Epithelial cell of proximal tubule (primary cell): ENCODE results near the gene ST7. TPM values are rescaled to one million over a fixed set of nuclear protein-coding genes. Genes with fewer than 3 reads are reported as not detected.

Source experiments
- DNase-seq: peaks from one replicate; pipeline ENCODE4 v3.0.0-alpha.2; 2011; ENCODE audit warnings: low read depth
- H3K4me3 ChIP-seq: 2 replicates; pipeline ENCODE4 v1.5.1; 2011; ENCODE audit warnings: low read depth, mild to moderate bottlenecking, low read length
- total RNA-seq: library from RNA; depleted of rRNA; stranded (reverse); fragments of >200 nt; gene quantifications from 2 replicates; pipeline ENCODE4 v1.2.3, GENCODE V29; 2015
- TF ChIP-seq, protein P1 (sequence below): conservative IDR thresholded peaks from 2 replicates; pipeline ENCODE4 v1.5.1; 2012; ENCODE audit warnings: low read depth, mild to moderate bottlenecking, low read length

ST7 gene
- total RNA-seq, 1 donor from 2014 or later: 19.4 TPM

DNA sequence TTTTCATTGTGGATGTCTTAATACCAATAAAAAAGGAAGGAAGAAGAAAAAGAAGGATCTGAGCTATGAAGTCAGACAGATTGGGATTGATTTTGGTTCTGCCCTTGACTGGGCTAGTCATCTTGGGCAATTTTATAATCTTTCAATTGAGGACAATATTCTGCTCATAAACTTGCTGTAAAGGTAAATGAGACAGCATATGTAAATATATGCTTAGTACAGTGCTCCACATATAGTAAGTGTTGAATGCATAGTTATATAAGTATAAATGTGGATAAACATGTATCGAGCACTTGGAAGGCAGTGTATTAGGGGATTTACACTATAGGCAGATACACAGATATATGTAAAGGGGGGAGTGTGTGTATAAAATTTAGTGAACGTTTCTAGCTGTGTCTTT, 85.1 kb downstream of the ST7 start:
- no peak overlapping the region for H3K4me3 ChIP-seq
- TF ChIP-seq, protein P1, sequence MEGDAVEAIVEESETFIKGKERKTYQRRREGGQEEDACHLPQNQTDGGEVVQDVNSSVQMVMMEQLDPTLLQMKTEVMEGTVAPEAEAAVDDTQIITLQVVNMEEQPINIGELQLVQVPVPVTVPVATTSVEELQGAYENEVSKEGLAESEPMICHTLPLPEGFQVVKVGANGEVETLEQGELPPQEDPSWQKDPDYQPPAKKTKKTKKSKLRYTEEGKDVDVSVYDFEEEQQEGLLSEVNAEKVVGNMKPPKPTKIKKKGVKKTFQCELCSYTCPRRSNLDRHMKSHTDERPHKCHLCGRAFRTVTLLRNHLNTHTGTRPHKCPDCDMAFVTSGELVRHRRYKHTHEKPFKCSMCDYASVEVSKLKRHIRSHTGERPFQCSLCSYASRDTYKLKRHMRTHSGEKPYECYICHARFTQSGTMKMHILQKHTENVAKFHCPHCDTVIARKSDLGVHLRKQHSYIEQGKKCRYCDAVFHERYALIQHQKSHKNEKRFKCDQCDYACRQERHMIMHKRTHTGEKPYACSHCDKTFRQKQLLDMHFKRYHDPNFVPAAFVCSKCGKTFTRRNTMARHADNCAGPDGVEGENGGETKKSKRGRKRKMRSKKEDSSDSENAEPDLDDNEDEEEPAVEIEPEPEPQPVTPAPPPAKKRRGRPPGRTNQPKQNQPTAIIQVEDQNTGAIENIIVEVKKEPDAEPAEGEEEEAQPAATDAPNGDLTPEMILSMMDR: no peak
- DNase-seq: no peak

DNA sequence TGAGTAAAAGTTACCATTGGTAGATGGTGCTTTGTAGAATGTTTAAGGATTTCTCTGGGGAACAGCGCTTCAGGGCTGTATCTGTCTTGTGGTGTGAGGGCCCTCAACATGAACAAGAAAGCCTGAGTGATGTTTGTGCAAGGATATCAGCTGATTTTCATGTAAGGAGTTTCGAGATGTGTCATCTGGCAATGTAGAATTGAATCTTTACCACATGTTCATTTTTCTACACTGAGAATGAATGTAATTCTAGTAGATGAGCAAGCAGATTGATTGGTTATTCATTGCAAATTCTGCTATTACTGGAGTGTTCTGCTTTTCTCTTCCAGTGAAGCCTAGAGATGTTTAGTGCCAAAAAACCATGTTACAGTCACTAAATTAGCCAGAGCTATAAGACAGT, 87.7 kb downstream of the ST7 start:
- TF ChIP-seq, protein P1: no peak
- DNase-seq: no peak
- no peak overlapping the region for H3K4me3 ChIP-seq

DNA sequence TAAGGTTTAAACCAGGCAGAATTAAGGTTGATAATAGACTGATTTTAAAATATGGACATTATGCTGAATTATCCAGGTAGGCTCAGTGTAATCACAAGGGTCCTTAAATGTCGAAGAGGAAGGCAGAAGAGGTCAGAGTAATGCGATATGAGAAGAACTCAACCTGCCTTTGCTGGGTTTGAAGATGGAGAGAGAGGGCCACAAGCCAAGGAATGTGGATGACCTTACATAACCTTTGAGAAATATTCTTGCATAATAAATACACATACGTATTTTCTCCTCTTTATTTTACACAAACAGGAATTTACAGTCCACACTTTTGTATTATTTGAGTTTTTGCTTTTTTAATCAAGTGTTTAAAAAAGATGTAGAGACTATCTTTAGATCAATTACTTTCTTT, 88.5 kb downstream of the ST7 start:
- DNase-seq: no peak
- H3K4me3 ChIP-seq: no peak overlapping the region
- TF ChIP-seq, protein P1: no peak

DNA sequence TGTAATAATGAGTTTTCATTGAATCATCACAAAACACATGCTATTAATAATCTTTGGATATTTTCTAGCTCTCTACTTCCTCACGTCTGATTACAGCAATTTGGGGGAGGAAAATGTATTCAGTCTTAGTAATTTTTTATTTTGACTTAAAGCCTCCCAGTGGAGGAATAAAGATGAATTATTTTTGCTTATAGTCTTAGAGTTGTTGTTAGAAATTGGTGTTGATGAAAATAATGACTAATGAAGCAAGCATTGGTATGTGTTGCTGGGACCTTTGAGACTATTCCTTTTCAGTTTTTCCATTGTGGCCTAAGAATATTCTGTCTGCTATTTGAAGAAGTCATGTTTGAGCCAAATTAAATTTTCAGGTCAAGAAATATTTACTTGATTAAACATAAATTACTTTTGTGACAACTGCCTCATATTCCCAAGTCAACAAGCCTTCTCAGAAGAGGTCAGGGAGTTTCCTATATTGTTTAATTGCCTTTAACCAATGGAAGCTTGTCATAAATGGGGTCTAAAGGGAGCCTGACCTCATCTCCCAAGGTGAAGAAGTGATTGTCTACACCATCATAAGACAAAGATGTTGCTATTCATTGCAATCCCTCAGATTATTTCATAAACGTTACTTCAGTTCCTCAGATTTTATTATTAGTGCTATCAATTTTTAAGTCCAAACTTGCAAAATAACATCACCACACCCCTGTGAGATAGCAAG, 90.0 kb downstream of the ST7 start:
- TF ChIP-seq, protein P1: no peak
- no peak overlapping the region for H3K4me3 ChIP-seq
- DNase-seq: no peak

DNA sequence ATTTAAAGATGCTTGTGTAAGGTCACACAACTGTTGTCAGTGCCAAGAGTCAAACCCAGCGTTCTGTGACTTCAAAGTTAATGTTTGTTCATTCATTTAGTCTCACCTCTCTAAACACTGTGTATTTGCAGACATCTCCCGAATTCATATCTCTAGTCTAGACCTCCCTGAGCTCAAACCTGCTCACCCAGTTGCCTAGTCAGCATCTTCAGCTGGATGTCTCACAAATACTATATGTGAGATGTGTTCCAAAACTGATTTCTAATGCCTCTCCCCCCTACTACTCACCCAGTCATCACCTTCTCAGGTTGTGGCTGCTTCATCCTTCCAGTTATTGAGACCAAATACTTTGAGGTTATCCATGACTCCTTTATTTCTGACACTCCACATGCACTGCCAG, 91.4 kb downstream of the ST7 start:
- DNase-seq: no peak
- no peak overlapping the region for H3K4me3 ChIP-seq
- TF ChIP-seq, protein P1: no peak

DNA sequence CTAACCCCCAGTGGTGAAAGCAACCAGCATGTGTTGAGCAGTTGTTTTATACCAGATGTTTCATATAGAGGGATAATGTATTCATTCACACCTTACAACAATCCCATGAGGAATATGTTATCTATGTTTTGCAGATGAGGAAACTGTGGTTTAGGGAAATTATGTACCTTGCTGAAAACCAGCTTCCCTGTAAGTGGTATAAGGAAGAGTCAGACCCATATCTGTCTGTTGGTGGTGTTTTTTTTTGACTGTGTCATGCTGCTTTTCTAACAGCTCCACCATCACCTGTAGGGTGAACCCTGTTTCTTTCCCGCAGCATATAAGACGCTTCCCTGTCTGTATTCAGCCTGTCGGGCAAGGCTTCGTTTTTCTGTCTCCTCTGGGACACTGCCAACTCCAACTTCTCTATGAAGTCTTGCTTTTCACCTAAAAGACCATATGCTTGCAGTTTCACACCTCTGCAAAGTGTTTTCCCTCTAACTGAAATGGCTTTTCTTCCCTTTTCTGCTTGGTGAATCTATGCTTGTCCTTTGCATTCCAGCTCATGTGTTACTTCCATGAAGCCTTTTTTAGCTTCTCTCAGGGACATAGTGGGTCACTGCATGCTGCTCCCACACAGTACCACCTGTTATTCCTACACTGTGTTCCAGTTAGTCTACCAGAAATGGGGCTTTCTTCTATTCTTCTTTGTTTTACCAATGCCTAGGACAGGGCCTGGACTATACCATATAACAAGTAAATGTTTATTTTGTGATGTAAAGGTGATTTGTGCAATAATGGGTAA, 92.8 kb downstream of the ST7 start:
- H3K4me3 ChIP-seq: no peak overlapping the region
- DNase-seq: no peak
- TF ChIP-seq, protein P1: no peak

DNA sequence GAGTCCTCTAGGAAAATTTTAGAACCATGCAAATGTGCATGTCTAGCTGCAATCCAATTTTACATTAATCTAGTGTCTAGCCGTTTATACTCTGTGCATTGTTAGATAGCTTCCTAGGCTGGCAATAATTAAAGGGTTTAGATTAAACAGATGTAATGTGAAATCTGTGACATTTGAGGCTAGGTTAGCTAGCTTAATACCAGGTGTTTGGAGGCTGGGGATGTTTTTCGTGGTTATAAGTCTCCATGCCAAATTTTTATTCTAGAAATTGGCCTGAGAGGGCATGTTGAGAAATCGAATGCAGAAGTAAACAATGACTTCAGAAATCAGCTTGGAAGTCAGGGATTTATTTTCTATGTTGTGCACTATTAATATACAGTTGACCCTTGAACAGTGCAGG, 94.2 kb downstream of the ST7 start:
- no peak overlapping the region for H3K4me3 ChIP-seq
- no peak for DNase-seq
- TF ChIP-seq, protein P1: no peak
